PC-9 (cell line): ENCODE data around the gene EYS. TPM values are rescaled to one million over a fixed set of nuclear protein-coding genes. Genes with fewer than 3 reads are reported as not detected.

ENCODE experiments used
- BruUV-seq: library from RNA; stranded (reverse); fragments of 400-500 nt; replicated peaks from 2 replicates; lab custom pipeline; 2021; lab: Mats Ljungman, UMichigan
- CTCF ChIA-PET: fragments of 300-600 bp; sonication (Branson Sonifier 250); formaldehyde crosslinking; loops from one replicate; lab custom pipeline; 2022; ENCODE audit warnings: antibody characterized with exemption; lab: Charles Lee
- POLR2A ChIA-PET: fragments of 300-600 bp; sonication (Branson Sonifier 250); formaldehyde crosslinking; loops from one replicate; lab custom pipeline; 2022; ENCODE audit warnings: antibody characterized with exemption; ENCODE audit not compliant: unreplicated experiment; lab: Charles Lee
- DNase-seq, 2 experiments: peaks; one replicate each; pipeline versions ENCODE4 v3.0.0 to v3.0.0-alpha.2; 2015 to 2022; ENCODE audit warnings: mixed read lengths in 1 of 2
- H2AFZ ChIP-seq: fragments of 200-600 bp; sonication (generic); 2 replicates; pipeline ENCODE4 v1.8.1; 2017; ENCODE audit warnings: antibody characterized with exemption
- H3F3A ChIP-seq: fragments of 200-600 bp; sonication (generic); 2 replicates; pipeline ENCODE4 v1.8.1; 2017; ENCODE audit warnings: antibody characterized with exemption, mild to moderate bottlenecking, low read depth; ENCODE audit not compliant: insufficient read depth
- H3K27ac ChIP-seq: fragments of 200-600 bp; sonication (generic); 2 replicates; pipeline ENCODE4 v1.6.1; 2016; ENCODE audit warnings: mixed run types
- H3K27me3 ChIP-seq: fragments of 200-600 bp; sonication (generic); 2 replicates; pipeline ENCODE4 v1.6.1; 2016; ENCODE audit warnings: low read depth, mixed run types; ENCODE audit not compliant: insufficient read depth
- H3K36me3 ChIP-seq: fragments of 200-600 bp; sonication (generic); 2 replicates; pipeline ENCODE4 v1.6.1; 2016; ENCODE audit warnings: low read depth, mixed run types
- H3K4me1 ChIP-seq: fragments of 200-600 bp; sonication (generic); replicated peaks from 2 replicates; pipeline ENCODE4 v1.6.1; 2016; ENCODE audit warnings: mixed run types; ENCODE audit not compliant: insufficient read depth
- H3K4me2 ChIP-seq: fragments of 200-600 bp; sonication (generic); 2 replicates; pipeline ENCODE4 v1.6.1; 2017; ENCODE audit warnings: mixed run types
- H3K4me3 ChIP-seq: fragments of 200-600 bp; sonication (generic); 2 replicates; pipeline ENCODE4 v1.6.1; 2016; ENCODE audit warnings: mixed run types
- H3K79me2 ChIP-seq: fragments of 200-600 bp; sonication (generic); 2 replicates; pipeline ENCODE4 v1.6.1; 2017; ENCODE audit warnings: low read depth, mixed run types
- H3K9me2 ChIP-seq: fragments of 200-600 bp; sonication (generic); 2 replicates; pipeline ENCODE4 v1.8.1; 2017; ENCODE audit warnings: mild to moderate bottlenecking; ENCODE audit not compliant: insufficient read depth
- H3K9me3 ChIP-seq: fragments of 200-600 bp; sonication (generic); 2 replicates; pipeline ENCODE4 v1.8.1; 2016; ENCODE audit warnings: low read depth; ENCODE audit not compliant: insufficient read depth
- H4K20me1 ChIP-seq: fragments of 200-600 bp; sonication (generic); 2 replicates; pipeline ENCODE4 v1.8.1; 2017; ENCODE audit not compliant: insufficient read depth
- EZH2 ChIP-seq: fragments of 200-600 bp; sonication (generic); IDR thresholded peaks from 2 replicates; pipeline ENCODE4 v1.8.0; 2017; ENCODE audit warnings: antibody characterized with exemption, low read depth
- intact Hi-C: fragments of 100-400 bp; cut with micrococcal nuclease; formaldehyde crosslinking; loops from one replicate; pipeline ENCODE4 v1.10.0; 2022; ENCODE audit not compliant: unreplicated experiment
- total RNA-seq: library from RNA; stranded (reverse); gene quantifications from 2 replicates; pipeline ENCODE4 v1.2.3, GENCODE V29; 2021
- TF ChIP-seq, protein P1 (sequence below): fragments of 200-600 bp; sonication (generic); conservative IDR thresholded peaks from 2 replicates; pipeline ENCODE4 v1.6.1; 2017; ENCODE audit warnings: mixed run types, antibody characterized with exemption, mild to moderate bottlenecking, moderate library complexity

The EYS gene
- total RNA-seq, 1 experiment from 2014 or later, result not detected

DNA sequence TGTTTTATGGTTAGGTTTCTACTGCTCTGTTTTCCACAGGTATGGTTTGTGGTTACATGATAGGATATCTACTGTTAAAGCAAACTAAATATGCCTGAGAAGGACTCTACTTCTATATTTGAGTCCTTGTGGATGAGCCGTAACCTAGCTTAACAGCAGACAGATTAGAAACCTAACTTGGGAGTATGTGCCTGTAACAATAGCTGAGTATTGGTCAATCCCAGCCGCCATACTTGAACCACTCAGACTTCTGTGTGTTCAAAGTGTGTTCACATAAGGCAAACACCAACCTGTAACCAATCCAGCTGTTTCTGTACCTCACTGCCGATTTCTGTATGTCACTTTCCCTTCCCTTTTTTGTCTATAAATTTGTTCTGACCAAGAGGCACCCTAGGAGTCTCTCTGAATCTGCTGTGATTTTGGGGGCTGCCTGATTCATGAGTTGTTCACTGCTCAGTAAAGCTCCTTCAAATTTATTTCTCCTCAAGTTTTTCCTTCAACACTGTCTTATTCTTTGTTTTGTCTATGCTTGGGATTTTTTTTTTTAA is 2034.4 kb downstream of the EYS start:
- no peak for TF ChIP-seq EZH2
- TF ChIP-seq, protein P1, sequence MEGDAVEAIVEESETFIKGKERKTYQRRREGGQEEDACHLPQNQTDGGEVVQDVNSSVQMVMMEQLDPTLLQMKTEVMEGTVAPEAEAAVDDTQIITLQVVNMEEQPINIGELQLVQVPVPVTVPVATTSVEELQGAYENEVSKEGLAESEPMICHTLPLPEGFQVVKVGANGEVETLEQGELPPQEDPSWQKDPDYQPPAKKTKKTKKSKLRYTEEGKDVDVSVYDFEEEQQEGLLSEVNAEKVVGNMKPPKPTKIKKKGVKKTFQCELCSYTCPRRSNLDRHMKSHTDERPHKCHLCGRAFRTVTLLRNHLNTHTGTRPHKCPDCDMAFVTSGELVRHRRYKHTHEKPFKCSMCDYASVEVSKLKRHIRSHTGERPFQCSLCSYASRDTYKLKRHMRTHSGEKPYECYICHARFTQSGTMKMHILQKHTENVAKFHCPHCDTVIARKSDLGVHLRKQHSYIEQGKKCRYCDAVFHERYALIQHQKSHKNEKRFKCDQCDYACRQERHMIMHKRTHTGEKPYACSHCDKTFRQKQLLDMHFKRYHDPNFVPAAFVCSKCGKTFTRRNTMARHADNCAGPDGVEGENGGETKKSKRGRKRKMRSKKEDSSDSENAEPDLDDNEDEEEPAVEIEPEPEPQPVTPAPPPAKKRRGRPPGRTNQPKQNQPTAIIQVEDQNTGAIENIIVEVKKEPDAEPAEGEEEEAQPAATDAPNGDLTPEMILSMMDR, result no peak
- H3K4me2 ChIP-seq, result no peak overlapping the region
- no peaks in the 10 kb centered on the region for H3K27me3 ChIP-seq
- H3K9me3 ChIP-seq, result no peaks in the 10 kb centered on the region
- peaks cover 4% of the 10 kb centered on the region; the same call in 1 of the 2 replicates for H3F3A ChIP-seq
- intact Hi-C loops, result no loop called here
- H3K4me1 ChIP-seq, result no peaks in the 10 kb centered on the region
- peaks cover 71% of the 10 kb centered on the region for H3K79me2 ChIP-seq
- no peaks in the 10 kb centered on the region for H3K9me2 ChIP-seq
- ChIA-PET POLR2A (no interaction called here), CTCF (no interaction called here)
- peaks cover 55% of the 10 kb centered on the region for H4K20me1 ChIP-seq
- DNase-seq, result no peak
- no TSS peak for BruUV-seq
- no peak overlapping the region for H3K4me3 ChIP-seq
- no peaks in the 10 kb centered on the region for H3K36me3 ChIP-seq
- H3K27ac ChIP-seq, result no peak overlapping the region
- no peak overlapping the region for H2AFZ ChIP-seq

DNA sequence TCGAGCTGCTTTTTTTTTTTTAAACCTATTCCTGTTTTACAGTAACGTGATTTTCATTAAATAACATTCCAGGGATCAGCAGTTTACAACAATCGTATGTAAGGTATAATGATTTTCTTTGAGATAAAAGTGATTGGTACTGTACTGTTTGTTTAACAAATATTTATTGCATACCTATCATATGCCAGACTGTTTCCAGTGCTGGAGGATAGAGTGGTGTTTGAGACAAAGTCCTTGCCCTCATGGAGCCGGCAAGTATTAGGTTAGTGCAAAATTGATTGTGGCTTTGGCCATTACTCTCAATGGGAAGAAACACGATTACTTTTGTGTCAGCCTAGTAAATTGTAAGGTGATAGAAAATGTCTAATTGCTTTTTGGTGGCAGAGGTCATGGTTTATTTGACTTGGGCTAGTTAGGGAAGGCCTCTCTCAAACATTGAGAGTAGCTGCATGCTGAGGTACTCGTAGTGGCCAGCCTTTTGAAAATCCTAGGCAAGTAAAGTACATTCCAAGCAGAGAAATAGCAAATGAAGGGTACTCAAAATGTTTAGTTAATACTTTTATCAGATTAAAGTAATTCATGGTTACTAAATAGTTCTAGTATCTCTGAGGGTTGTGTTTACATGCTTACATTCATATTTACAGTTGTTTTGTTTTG is 2035.8 kb downstream of the EYS start:
- Histone ChIP-seq H3K36me3 (no peaks in the 10 kb centered on the region), H3K9me3 (no peaks in the 10 kb centered on the region), H3K9me2 (no peaks in the 10 kb centered on the region), H3F3A (peaks cover 4% of the 10 kb centered on the region; the same call in 1 of the 2 replicates), H3K4me2 (no peak overlapping the region), H3K4me3 (no peak overlapping the region), H3K79me2 (peaks cover 83% of the 10 kb centered on the region), H3K4me1 (no peaks in the 10 kb centered on the region), H3K27me3 (no peaks in the 10 kb centered on the region), H4K20me1 (peaks cover 47% of the 10 kb centered on the region), H3K27ac (no peak overlapping the region), H2AFZ (no peak overlapping the region)
- DNase-seq, result no peak
- no TSS peak for BruUV-seq
- POLR2A ChIA-PET, result no interaction called here
- TF ChIP-seq EZH2, result no peak
- TF ChIP-seq, protein P1, result no peak
- CTCF ChIA-PET, result no interaction called here
- intact Hi-C loops, result no loop called here
